H9 (cell line): ENCODE data around the gene KRT15. TPM values are rescaled to one million over a fixed set of nuclear protein-coding genes. Genes with fewer than 3 reads are reported as not detected.

Experiments
- DNase-seq: peaks from one replicate; pipeline ENCODE4 v3.0.0-alpha.2; 2017
- H2AFZ ChIP-seq: one replicate; pipeline ENCODE4 v1.6.1; 2013; ENCODE audit warnings: mild to moderate bottlenecking, low read length, control low read depth, moderate library complexity
- H2AK5ac ChIP-seq: 2 replicates; pipeline ENCODE4 v1.6.1; 2013; ENCODE audit warnings: low read length, control low read depth, mixed read lengths; ENCODE audit not compliant: insufficient read length
- H2BK120ac ChIP-seq: one replicate; pipeline ENCODE4 v1.6.1; 2013; ENCODE audit warnings: low read depth, mild to moderate bottlenecking, low read length, control low read depth, inconsistent platforms; ENCODE audit not compliant: poor library complexity, severe bottlenecking
- H2BK12ac ChIP-seq: 2 replicates; pipeline ENCODE4 v1.6.1; 2013; ENCODE audit warnings: low read length, control low read depth, mixed read lengths, low read depth; ENCODE audit not compliant: insufficient read length
- H2BK15ac ChIP-seq: 2 replicates; pipeline ENCODE4 v1.6.1; 2013; ENCODE audit warnings: low read depth, low read length, control low read depth
- H2BK20ac ChIP-seq: one replicate; pipeline ENCODE4 v1.6.1; 2013; ENCODE audit warnings: low read depth, mild to moderate bottlenecking, low read length, control low read depth, inconsistent platforms; ENCODE audit not compliant: poor library complexity, severe bottlenecking
- H2BK5ac ChIP-seq: 2 replicates; pipeline ENCODE4 v1.6.1; 2013; ENCODE audit warnings: low read length, control low read depth, mixed read lengths; ENCODE audit not compliant: insufficient read length
- H3K14ac ChIP-seq: 2 replicates; pipeline ENCODE4 v1.6.1; 2013; ENCODE audit warnings: low read length, control low read depth; ENCODE audit not compliant: insufficient read depth
- H3K18ac ChIP-seq: 2 replicates; pipeline ENCODE4 v1.6.1; 2013; ENCODE audit warnings: low read depth, mild to moderate bottlenecking, mixed read lengths, low read length, control low read depth; ENCODE audit not compliant: insufficient read length
- H3K23ac ChIP-seq: 2 replicates; pipeline ENCODE4 v1.6.1; 2013; ENCODE audit warnings: low read length, control low read depth, mixed read lengths, low read depth; ENCODE audit not compliant: insufficient read length
- H3K23me2 ChIP-seq: 2 replicates; pipeline ENCODE4 v1.6.1; 2013; ENCODE audit warnings: low read depth, mild to moderate bottlenecking, mixed read lengths, low read length, control low read depth; ENCODE audit not compliant: insufficient read length, poor library complexity, severe bottlenecking
- H3K27ac ChIP-seq: 2 replicates; pipeline ENCODE4 v1.5.1; 2013; ENCODE audit warnings: low read length, control low read depth, mixed read lengths, low read depth; ENCODE audit not compliant: insufficient read length
- H3K27me3 ChIP-seq: 2 replicates; pipeline ENCODE4 v1.6.1; 2013; ENCODE audit warnings: low read length, control low read depth, inconsistent platforms; ENCODE audit not compliant: insufficient read depth
- H3K4ac ChIP-seq: 2 replicates; pipeline ENCODE4 v1.6.1; 2013; ENCODE audit warnings: low read depth, mild to moderate bottlenecking, control low read depth, inconsistent platforms, low read length, moderate library complexity
- H3K4me1 ChIP-seq: 2 replicates; pipeline ENCODE4 v1.6.1; 2013; ENCODE audit warnings: low read length, control low read depth, inconsistent platforms; ENCODE audit not compliant: insufficient read depth
- H3K4me2 ChIP-seq: 2 replicates; pipeline ENCODE4 v1.6.1; 2013; ENCODE audit warnings: low read length, control low read depth, mixed read lengths; ENCODE audit not compliant: insufficient read length, insufficient read depth
- H3K56ac ChIP-seq: 2 replicates; pipeline ENCODE4 v1.6.1; 2013; ENCODE audit warnings: low read depth, mild to moderate bottlenecking, mixed read lengths, low read length, control low read depth; ENCODE audit not compliant: insufficient read length
- H3K79me1 ChIP-seq: 2 replicates; pipeline ENCODE4 v1.6.1; 2013; ENCODE audit warnings: low read depth, mild to moderate bottlenecking, moderate library complexity, low read length, control low read depth, inconsistent platforms; ENCODE audit not compliant: insufficient read depth, poor library complexity, severe bottlenecking
- H3K79me2 ChIP-seq: 2 replicates; pipeline ENCODE4 v1.6.1; 2013; ENCODE audit warnings: low read length, control low read depth, inconsistent platforms; ENCODE audit not compliant: insufficient read depth
- H3K9ac ChIP-seq: 2 replicates; pipeline ENCODE4 v1.6.1; 2013; ENCODE audit warnings: low read length, control low read depth, mixed read lengths; ENCODE audit not compliant: insufficient read length; ENCODE audit errors: extremely low read depth
- H3K9me3 ChIP-seq: one replicate; pipeline ENCODE4 v1.6.1; 2013; ENCODE audit warnings: low read depth, low read length, inconsistent platforms; ENCODE audit not compliant: control insufficient read depth
- H3T11ph ChIP-seq: one replicate; pipeline ENCODE4 v1.6.1; 2013; ENCODE audit warnings: mild to moderate bottlenecking, low read length, control low read depth, inconsistent platforms
- H4K20me1 ChIP-seq: one replicate; pipeline ENCODE4 v1.6.1; 2013; ENCODE audit not compliant: control insufficient read depth, insufficient read length, insufficient read depth
- H4K5ac ChIP-seq: 2 replicates; pipeline ENCODE4 v1.6.1; 2013; ENCODE audit warnings: low read depth, mild to moderate bottlenecking, mixed read lengths, low read length, control low read depth; ENCODE audit not compliant: insufficient read length
- H4K8ac ChIP-seq: replicated peaks from 2 replicates; pipeline ENCODE4 v1.6.1; 2013; ENCODE audit warnings: low read length, control low read depth, mixed read lengths, low read depth; ENCODE audit not compliant: insufficient read length
- H4K91ac ChIP-seq: 2 replicates; pipeline ENCODE4 v1.6.1; 2013; ENCODE audit warnings: low read depth, mild to moderate bottlenecking, moderate library complexity, mixed read lengths, low read length, control low read depth; ENCODE audit not compliant: insufficient read length
- H3K27ac Mint-ChIP-seq, 3 experiments: 2 replicates in 2 of 3; 3 replicates in 1 of 3; pipeline ENCODE4 v1.8.0; 2020 to 2021; ENCODE audit warnings: mixed read lengths in 3 of 3, mild to moderate bottlenecking in 1 of 3, moderate library complexity in 1 of 3
- H3K27me3 Mint-ChIP-seq: 2 replicates; pipeline ENCODE4 v1.8.0; 2021; ENCODE audit warnings: low read depth, mild to moderate bottlenecking, moderate library complexity, mixed read lengths
- H3K36me3 Mint-ChIP-seq, 3 experiments: 2 replicates in 2 of 3; 3 replicates in 1 of 3; pipeline ENCODE4 v1.8.0; 2020 to 2021; ENCODE audit warnings: low read depth in 3 of 3, mixed read lengths in 3 of 3; ENCODE audit not compliant: insufficient read depth in 1 of 3
- H3K4me1 Mint-ChIP-seq, 2 experiments: 2 replicates each; pipeline ENCODE4 v1.8.0; 2020; ENCODE audit warnings: mixed read lengths in 2 of 2
- H3K4me3 Mint-ChIP-seq, 2 experiments: 2 replicates in 1 of 2; 3 replicates in 1 of 2; pipeline ENCODE4 v1.8.0; 2020 to 2021; ENCODE audit warnings: mild to moderate bottlenecking in 2 of 2, mixed read lengths in 2 of 2, moderate library complexity in 1 of 2
- H3K9me3 Mint-ChIP-seq, 2 experiments: 2 replicates in 1 of 2; 3 replicates in 1 of 2; pipeline ENCODE4 v1.8.0; 2020; ENCODE audit warnings: mild to moderate bottlenecking in 2 of 2, mixed read lengths in 2 of 2, moderate library complexity in 1 of 2
- CTCF ChIP-seq: fragments of 200-600 bp; sonication (generic); conservative IDR thresholded peaks from 3 replicates; pipeline ENCODE4 v1.8.0; 2021; ENCODE audit warnings: antibody characterized with exemption, mild to moderate bottlenecking
- WGBS: extraction: QIAGEN DNeasy Blood & Tissue Kit; methylation state at CpG from one replicate; pipeline ENCODE4 v1.1.7; 2013; ENCODE audit warnings: missing lambda C conversion rate, low lambda C conversion rate, mixed read lengths; ENCODE audit not compliant: insufficient read length; ENCODE audit errors: extremely low coverage; 5-methylcytosine and 5-hydroxymethylcytosine counted together
- total RNA-seq: library from RNA; stranded (reverse); gene quantifications from 2 replicates; pipeline ENCODE4 v1.2.1, GENCODE V29; 2021

KRT15 gene
- total RNA-seq, 1 experiment from 2014 or later = 0.87 TPM

- no peak overlapping the region for H3K14ac ChIP-seq
- no peak overlapping the region for H2AFZ ChIP-seq
- WGBS = no CpG with 5 or more reads among the region's 7 CpGs
- no peaks in the 10 kb centered on the region for H3K79me2 ChIP-seq
- H3K9me3 ChIP-seq = no peaks in the 10 kb centered on the region
- no peaks in the 10 kb centered on the region for H3K4me1 ChIP-seq
- H3K4ac ChIP-seq = no peak overlapping the region
- H3K4me3 Mint-ChIP-seq = no peak overlapping the region
- H2BK20ac ChIP-seq = no peak overlapping the region
- H3K27me3 ChIP-seq = no peaks in the 10 kb centered on the region
- no peaks in the 10 kb centered on the region for H4K20me1 ChIP-seq
- no peak overlapping the region for H3K27ac ChIP-seq
- H3K23ac ChIP-seq = no peak overlapping the region
- no peak overlapping the region for H2BK15ac ChIP-seq
- H3K56ac ChIP-seq = no peak overlapping the region
- H3K4me2 ChIP-seq = no peak overlapping the region
- H3K36me3 Mint-ChIP-seq = no peaks in the 10 kb centered on the region
- H3T11ph ChIP-seq = no peak overlapping the region
- H3K9ac ChIP-seq = no peak overlapping the region
- no peak for DNase-seq
- H3K27ac Mint-ChIP-seq = no peak overlapping the region
- peaks cover 3% of the 10 kb centered on the region for H3K23me2 ChIP-seq
- no peak overlapping the region for H2BK12ac ChIP-seq
- H4K91ac ChIP-seq = no peak overlapping the region
- no peak overlapping the region for H2AK5ac ChIP-seq
- no peak overlapping the region for H3K18ac ChIP-seq
- no peak overlapping the region for H4K5ac ChIP-seq
- no peaks in the 10 kb centered on the region for H3K9me3 Mint-ChIP-seq
- peaks cover 20% of the 10 kb centered on the region for H3K27me3 Mint-ChIP-seq
- TF ChIP-seq CTCF = no peak
- H3K4me1 Mint-ChIP-seq = peaks cover 1 to 10% of the 10 kb centered on the region in 2 experiments
- H2BK5ac ChIP-seq = no peak overlapping the region
- no peak overlapping the region for H2BK120ac ChIP-seq
- H3K79me1 ChIP-seq = no peaks in the 10 kb centered on the region
- H4K8ac ChIP-seq = no peak overlapping the region
Observed at GRCh38 chr17:41483991-41484826, 34.5 kb downstream of the KRT15 start.
